HG02623 (cell line): Measurements from ENCODE around the gene STIM1.
"Not testable (repeated sequence)": the region's sequence is repeated elsewhere in the genome, so short reads cannot be mapped to it uniquely, and the experiment has no call there.

Experiments
- ATAC-seq: cut with Tn5 transposase; IDR thresholded peaks from one replicate; pipeline ENCODE4 v1.9.1; 2021; ENCODE audit warnings: moderate library complexity; ENCODE audit not compliant: unreplicated experiment

STIM1 gene

GRCh38 chr11:3971756-3972404 lies 116.4 kb downstream of the STIM1 start:
- ATAC-seq = no peak

- no peak for ATAC-seq
Measured at GRCh38 chr11:3972431-3972830, 117.0 kb downstream of the STIM1 start.

GRCh38 chr11:3977078-3977477 lies 121.6 kb downstream of the STIM1 start:
- no peak for ATAC-seq

GRCh38 chr11:3981084-3981633 lies 125.7 kb downstream of the STIM1 start:
- ATAC-seq = no peak

GRCh38 chr11:3982431-3982830 lies 127.0 kb downstream of the STIM1 start:
- no peak for ATAC-seq

- no peak for ATAC-seq
Measured at GRCh38 chr11:3983101-3983500, 127.6 kb downstream of the STIM1 start.

GRCh38 chr11:3984896-3985295 lies 129.4 kb downstream of the STIM1 start:
- ATAC-seq = no peak

- ATAC-seq = no peak
Measured at GRCh38 chr11:3985631-3986030, 130.2 kb downstream of the STIM1 start.

- ATAC-seq = no peak
Measured at GRCh38 chr11:3986301-3986700, 130.8 kb downstream of the STIM1 start.

GRCh38 chr11:3989276-3989920 lies 133.9 kb downstream of the STIM1 start:
- no peak for ATAC-seq

GRCh38 chr11:3989921-3990290 lies 134.4 kb downstream of the STIM1 start:
- ATAC-seq = no peak

- ATAC-seq = no peak
Measured at GRCh38 chr11:3990406-3990805, 134.9 kb downstream of the STIM1 start.

GRCh38 chr11:3992964-3993363 lies 137.5 kb downstream of the STIM1 start:
- no peak for ATAC-seq

- ATAC-seq = no peak
Measured at GRCh38 chr11:3994030-3994640, 138.7 kb downstream of the STIM1 start.

- no peak for ATAC-seq
Measured at GRCh38 chr11:3995307-3995706, 139.8 kb downstream of the STIM1 start.

GRCh38 chr11:3995949-3996554 lies 140.6 kb downstream of the STIM1 start:
- ATAC-seq = no peak

- no peak for ATAC-seq
Measured at GRCh38 chr11:3996651-3997050, 141.2 kb downstream of the STIM1 start.

GRCh38 chr11:4004753-4005152 lies 149.3 kb downstream of the STIM1 start:
- not testable (repeated sequence) for ATAC-seq

- no peak for ATAC-seq
Measured at GRCh38 chr11:4006946-4007680, 151.6 kb downstream of the STIM1 start.

- ATAC-seq = no peak
Measured at GRCh38 chr11:4008116-4008515, 152.7 kb downstream of the STIM1 start.

GRCh38 chr11:4016602-4017001 lies 161.1 kb downstream of the STIM1 start:
- ATAC-seq = not testable (repeated sequence)
